Measurements from ENCODE around the gene MFN2.

Gene MFN2

DNA sequence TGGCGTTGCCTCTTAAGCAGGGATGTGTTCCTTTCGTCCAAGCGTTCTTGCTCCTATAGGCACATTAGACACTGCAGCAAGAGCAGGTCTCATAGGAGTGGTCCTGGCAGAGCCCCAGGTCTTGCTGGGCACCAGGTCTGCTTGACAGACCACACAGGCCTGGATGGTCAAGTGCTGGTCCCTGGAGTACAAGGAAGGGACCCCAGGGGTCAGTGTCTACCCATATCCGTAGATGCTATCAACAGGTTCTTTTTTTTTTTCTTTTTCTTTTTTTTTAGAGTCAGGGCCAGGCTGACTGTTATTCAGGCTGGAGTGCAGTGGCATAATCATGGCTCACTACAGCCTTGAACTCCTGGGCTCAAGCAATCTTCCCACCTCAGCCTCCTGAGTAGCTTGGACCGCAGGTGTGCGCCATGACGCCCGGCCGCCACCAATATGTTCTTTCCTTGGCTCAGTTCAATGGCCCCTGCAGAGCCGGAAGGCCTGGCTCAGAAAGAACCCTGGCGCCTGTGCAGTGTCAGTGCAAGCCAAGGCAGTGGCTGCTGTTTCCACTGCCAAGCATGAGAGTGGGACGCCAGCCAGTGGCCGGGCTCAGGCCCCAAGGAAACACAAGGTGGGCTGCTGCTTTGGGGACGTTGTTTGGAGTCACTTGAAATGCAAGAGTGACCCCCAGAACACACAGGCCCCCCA, 72.9 kb downstream of the MFN2 start:
- no peak for DNase-seq

- DNase-seq = no peak
These were observed 73.7 kb downstream of the MFN2 start for GRCh38 chr1:12053752-12054548.

DNA sequence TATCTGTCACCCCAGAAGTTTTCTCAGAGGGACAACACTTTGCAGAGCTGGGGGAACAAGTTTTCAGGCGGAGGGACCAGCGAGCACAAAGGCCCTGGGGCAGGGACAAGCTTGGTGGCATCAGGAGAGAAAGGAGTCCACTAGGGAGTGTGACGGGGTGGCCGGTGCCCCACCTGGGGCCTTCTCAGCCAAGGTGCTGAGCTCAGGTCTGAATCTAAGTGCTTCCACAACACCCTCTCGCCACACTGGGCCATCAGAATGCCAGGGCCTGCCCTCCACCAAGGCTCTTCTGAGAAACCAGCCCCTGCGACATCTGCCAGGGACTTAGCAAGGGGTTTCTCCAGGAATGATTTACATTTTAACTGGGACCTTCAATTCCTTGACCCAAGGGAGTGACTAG, 75.0 kb downstream of the MFN2 start:
- no peak for DNase-seq

GRCh38 chr1:12056331-12056841, 76.1 kb downstream of the MFN2 start:
- DNase-seq = no peak

DNA sequence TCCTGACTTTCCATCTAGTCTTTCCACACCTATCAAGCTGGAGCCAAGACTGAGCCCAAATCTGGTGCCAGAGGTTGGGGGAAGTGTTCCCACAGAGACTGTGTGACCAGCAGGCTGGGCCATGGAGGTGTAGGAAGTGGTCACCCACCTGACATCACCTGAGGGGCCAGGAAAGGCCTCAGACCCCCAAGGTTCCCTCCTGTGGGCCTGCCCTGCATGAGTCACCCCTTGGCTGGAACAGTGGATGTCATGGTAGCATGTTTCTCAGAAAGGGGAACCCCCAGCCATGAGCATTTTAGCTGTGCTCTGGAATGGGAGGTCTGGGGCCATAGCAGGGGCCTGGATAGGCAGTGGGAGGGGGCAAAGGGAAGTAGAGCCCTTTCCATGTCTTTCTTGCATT, 77.1 kb downstream of the MFN2 start:
- no peak for DNase-seq

DNA sequence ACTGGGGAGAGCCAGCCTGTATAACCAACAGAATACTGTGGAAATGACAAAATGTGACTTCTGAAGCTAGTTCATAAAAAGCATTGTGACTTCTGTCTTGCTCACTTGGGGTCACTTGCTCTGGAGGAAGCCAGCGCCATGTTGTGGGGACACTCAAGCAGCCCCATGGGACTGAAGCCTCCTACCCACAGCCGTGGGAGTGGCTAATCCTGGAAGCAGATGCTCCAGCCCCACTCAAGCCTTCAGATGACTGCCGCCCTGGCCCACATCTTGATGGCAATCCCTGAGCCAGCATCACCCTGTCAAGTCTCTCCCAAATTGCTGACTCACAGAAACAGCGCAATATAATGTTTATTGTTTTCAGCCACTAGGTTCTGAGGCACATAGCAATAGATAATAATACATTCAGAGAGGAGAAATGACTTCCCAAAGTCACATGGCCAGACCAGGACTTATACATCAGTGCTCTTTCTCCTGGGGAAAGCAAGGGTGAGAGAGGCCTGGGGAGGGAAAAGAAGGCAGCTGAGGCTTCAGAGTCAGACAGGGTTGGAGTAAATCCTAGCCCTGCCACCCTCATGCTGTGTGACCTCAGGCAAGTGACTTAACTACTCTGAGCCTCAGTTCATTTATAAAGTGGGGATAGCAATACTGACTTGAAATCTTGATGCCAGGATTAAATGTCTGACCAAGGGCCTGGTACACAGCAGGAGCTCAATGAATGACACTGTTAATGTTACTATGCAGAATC, 77.9 kb downstream of the MFN2 start:
- DNase-seq = no peak

- no peak for DNase-seq
These were observed 79.0 kb downstream of the MFN2 start for GRCh38 chr1:12059226-12059625.

DNA sequence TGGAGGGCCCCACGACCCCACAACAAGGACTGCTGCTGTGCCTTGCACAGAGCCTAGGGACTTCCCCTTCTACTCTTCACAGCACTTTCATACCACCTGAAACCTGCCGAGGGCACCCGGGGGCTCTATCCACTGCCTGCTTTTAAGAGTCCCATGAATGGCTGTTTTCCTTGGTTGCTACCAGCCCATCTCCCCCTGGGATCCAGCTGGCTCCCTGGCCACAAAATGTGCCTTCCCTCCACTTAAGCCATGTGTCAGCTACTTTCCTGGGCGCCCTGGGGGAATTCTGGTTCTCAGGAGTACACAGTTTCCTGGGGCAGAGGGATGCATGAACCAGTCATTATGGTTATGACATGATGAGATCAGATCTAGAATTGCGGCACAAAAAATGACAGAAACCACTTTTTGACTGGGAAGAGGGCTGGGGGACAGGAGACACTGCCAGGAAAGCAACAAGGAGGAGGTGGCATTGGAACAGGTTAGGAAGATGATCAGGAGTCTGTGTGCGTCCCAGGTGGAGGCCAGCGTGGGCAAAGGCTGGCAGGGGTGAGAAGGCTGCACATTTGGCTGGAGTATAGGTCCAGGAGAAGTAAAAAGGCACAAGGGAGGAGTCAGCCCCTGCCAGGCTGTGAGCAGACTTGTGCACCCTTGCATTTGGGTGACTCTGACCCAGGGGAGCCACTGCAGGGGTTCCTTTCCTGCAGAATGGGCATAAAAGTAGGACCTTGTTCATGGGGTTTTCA, 79.6 kb downstream of the MFN2 start:
- DNase-seq = no peak

DNA sequence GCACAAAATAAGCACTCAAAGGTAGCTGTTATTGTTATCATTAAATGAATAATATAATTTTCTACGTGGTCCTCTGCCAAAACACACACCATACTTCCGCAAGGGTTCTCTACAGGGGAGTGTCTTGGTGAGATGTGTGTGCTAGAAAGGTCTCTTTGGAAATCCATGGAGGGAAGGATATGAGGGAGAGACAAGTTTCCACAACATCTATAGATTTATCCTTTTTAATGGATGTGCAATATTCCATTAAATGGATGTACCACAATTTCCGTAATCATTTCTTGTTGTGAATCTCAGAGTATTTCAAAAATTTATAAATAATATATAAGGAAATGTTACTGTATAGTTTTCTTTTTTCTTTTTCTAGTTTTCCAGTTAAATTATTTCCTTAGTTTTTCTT, 80.3 kb downstream of the MFN2 start:
- no peak for DNase-seq

All from effector CD4-positive, alpha-beta T cell (primary cell).